H9 (cell line): ENCODE measurements around the gene EPB41L2. TPM values are rescaled to one million over a fixed set of nuclear protein-coding genes. Genes with fewer than 3 reads are reported as not detected.

Experiments
- DNase-seq: peaks from one replicate; pipeline ENCODE4 v3.0.0-alpha.2; 2017
- H2AFZ ChIP-seq: one replicate; pipeline ENCODE4 v1.6.1; 2013; ENCODE audit warnings: mild to moderate bottlenecking, low read length, control low read depth, moderate library complexity
- H2AK5ac ChIP-seq: 2 replicates; pipeline ENCODE4 v1.6.1; 2013; ENCODE audit warnings: low read length, control low read depth, mixed read lengths; ENCODE audit not compliant: insufficient read length
- H2BK120ac ChIP-seq: one replicate; pipeline ENCODE4 v1.6.1; 2013; ENCODE audit warnings: low read depth, mild to moderate bottlenecking, low read length, control low read depth, inconsistent platforms; ENCODE audit not compliant: poor library complexity, severe bottlenecking
- H2BK12ac ChIP-seq: 2 replicates; pipeline ENCODE4 v1.6.1; 2013; ENCODE audit warnings: low read length, control low read depth, mixed read lengths, low read depth; ENCODE audit not compliant: insufficient read length
- H2BK15ac ChIP-seq: 2 replicates; pipeline ENCODE4 v1.6.1; 2013; ENCODE audit warnings: low read depth, low read length, control low read depth
- H2BK20ac ChIP-seq: one replicate; pipeline ENCODE4 v1.6.1; 2013; ENCODE audit warnings: low read depth, mild to moderate bottlenecking, low read length, control low read depth, inconsistent platforms; ENCODE audit not compliant: poor library complexity, severe bottlenecking
- H2BK5ac ChIP-seq: 2 replicates; pipeline ENCODE4 v1.6.1; 2013; ENCODE audit warnings: low read length, control low read depth, mixed read lengths; ENCODE audit not compliant: insufficient read length
- H3K14ac ChIP-seq: 2 replicates; pipeline ENCODE4 v1.6.1; 2013; ENCODE audit warnings: low read length, control low read depth; ENCODE audit not compliant: insufficient read depth
- H3K18ac ChIP-seq: 2 replicates; pipeline ENCODE4 v1.6.1; 2013; ENCODE audit warnings: low read depth, mild to moderate bottlenecking, mixed read lengths, low read length, control low read depth; ENCODE audit not compliant: insufficient read length
- H3K23ac ChIP-seq: 2 replicates; pipeline ENCODE4 v1.6.1; 2013; ENCODE audit warnings: low read length, control low read depth, mixed read lengths, low read depth; ENCODE audit not compliant: insufficient read length
- H3K23me2 ChIP-seq: 2 replicates; pipeline ENCODE4 v1.6.1; 2013; ENCODE audit warnings: low read depth, mild to moderate bottlenecking, mixed read lengths, low read length, control low read depth; ENCODE audit not compliant: insufficient read length, poor library complexity, severe bottlenecking
- H3K27ac ChIP-seq: 2 replicates; pipeline ENCODE4 v1.5.1; 2013; ENCODE audit warnings: low read length, control low read depth, mixed read lengths, low read depth; ENCODE audit not compliant: insufficient read length
- H3K27me3 ChIP-seq: 2 replicates; pipeline ENCODE4 v1.6.1; 2013; ENCODE audit warnings: low read length, control low read depth, inconsistent platforms; ENCODE audit not compliant: insufficient read depth
- H3K4ac ChIP-seq: 2 replicates; pipeline ENCODE4 v1.6.1; 2013; ENCODE audit warnings: low read depth, mild to moderate bottlenecking, control low read depth, inconsistent platforms, low read length, moderate library complexity
- H3K4me1 ChIP-seq: 2 replicates; pipeline ENCODE4 v1.6.1; 2013; ENCODE audit warnings: low read length, control low read depth, inconsistent platforms; ENCODE audit not compliant: insufficient read depth
- H3K4me2 ChIP-seq: 2 replicates; pipeline ENCODE4 v1.6.1; 2013; ENCODE audit warnings: low read length, control low read depth, mixed read lengths; ENCODE audit not compliant: insufficient read length, insufficient read depth
- H3K56ac ChIP-seq: 2 replicates; pipeline ENCODE4 v1.6.1; 2013; ENCODE audit warnings: low read depth, mild to moderate bottlenecking, mixed read lengths, low read length, control low read depth; ENCODE audit not compliant: insufficient read length
- H3K79me1 ChIP-seq: 2 replicates; pipeline ENCODE4 v1.6.1; 2013; ENCODE audit warnings: low read depth, mild to moderate bottlenecking, moderate library complexity, low read length, control low read depth, inconsistent platforms; ENCODE audit not compliant: insufficient read depth, poor library complexity, severe bottlenecking
- H3K79me2 ChIP-seq: 2 replicates; pipeline ENCODE4 v1.6.1; 2013; ENCODE audit warnings: low read length, control low read depth, inconsistent platforms; ENCODE audit not compliant: insufficient read depth
- H3K9ac ChIP-seq: 2 replicates; pipeline ENCODE4 v1.6.1; 2013; ENCODE audit warnings: low read length, control low read depth, mixed read lengths; ENCODE audit not compliant: insufficient read length; ENCODE audit errors: extremely low read depth
- H3K9me3 ChIP-seq: one replicate; pipeline ENCODE4 v1.6.1; 2013; ENCODE audit warnings: low read depth, low read length, inconsistent platforms; ENCODE audit not compliant: control insufficient read depth
- H3T11ph ChIP-seq: one replicate; pipeline ENCODE4 v1.6.1; 2013; ENCODE audit warnings: mild to moderate bottlenecking, low read length, control low read depth, inconsistent platforms
- H4K20me1 ChIP-seq: one replicate; pipeline ENCODE4 v1.6.1; 2013; ENCODE audit not compliant: control insufficient read depth, insufficient read length, insufficient read depth
- H4K5ac ChIP-seq: 2 replicates; pipeline ENCODE4 v1.6.1; 2013; ENCODE audit warnings: low read depth, mild to moderate bottlenecking, mixed read lengths, low read length, control low read depth; ENCODE audit not compliant: insufficient read length
- H4K8ac ChIP-seq: replicated peaks from 2 replicates; pipeline ENCODE4 v1.6.1; 2013; ENCODE audit warnings: low read length, control low read depth, mixed read lengths, low read depth; ENCODE audit not compliant: insufficient read length
- H4K91ac ChIP-seq: 2 replicates; pipeline ENCODE4 v1.6.1; 2013; ENCODE audit warnings: low read depth, mild to moderate bottlenecking, moderate library complexity, mixed read lengths, low read length, control low read depth; ENCODE audit not compliant: insufficient read length
- H3K27ac Mint-ChIP-seq, 3 experiments: 2 replicates in 2 of 3; 3 replicates in 1 of 3; pipeline ENCODE4 v1.8.0; 2020 to 2021; ENCODE audit warnings: mixed read lengths in 3 of 3, mild to moderate bottlenecking in 1 of 3, moderate library complexity in 1 of 3
- H3K27me3 Mint-ChIP-seq: 2 replicates; pipeline ENCODE4 v1.8.0; 2021; ENCODE audit warnings: low read depth, mild to moderate bottlenecking, moderate library complexity, mixed read lengths
- H3K36me3 Mint-ChIP-seq, 3 experiments: 2 replicates in 2 of 3; 3 replicates in 1 of 3; pipeline ENCODE4 v1.8.0; 2020 to 2021; ENCODE audit warnings: low read depth in 3 of 3, mixed read lengths in 3 of 3; ENCODE audit not compliant: insufficient read depth in 1 of 3
- H3K4me1 Mint-ChIP-seq, 2 experiments: 2 replicates each; pipeline ENCODE4 v1.8.0; 2020; ENCODE audit warnings: mixed read lengths in 2 of 2
- H3K4me3 Mint-ChIP-seq, 2 experiments: 2 replicates in 1 of 2; 3 replicates in 1 of 2; pipeline ENCODE4 v1.8.0; 2020 to 2021; ENCODE audit warnings: mild to moderate bottlenecking in 2 of 2, mixed read lengths in 2 of 2, moderate library complexity in 1 of 2
- H3K9me3 Mint-ChIP-seq, 2 experiments: 2 replicates in 1 of 2; 3 replicates in 1 of 2; pipeline ENCODE4 v1.8.0; 2020; ENCODE audit warnings: mild to moderate bottlenecking in 2 of 2, mixed read lengths in 2 of 2, moderate library complexity in 1 of 2
- WGBS: extraction: QIAGEN DNeasy Blood & Tissue Kit; methylation state at CpG from one replicate; pipeline ENCODE4 v1.1.7; 2013; ENCODE audit warnings: missing lambda C conversion rate, low lambda C conversion rate, mixed read lengths; ENCODE audit not compliant: insufficient read length; ENCODE audit errors: extremely low coverage; 5-methylcytosine and 5-hydroxymethylcytosine counted together
- total RNA-seq: library from RNA; stranded (reverse); gene quantifications from 2 replicates; pipeline ENCODE4 v1.2.1, GENCODE V29; 2021
- TF ChIP-seq, protein P1 (sequence below): fragments of 200-600 bp; sonication (generic); conservative IDR thresholded peaks from 3 replicates; pipeline ENCODE4 v1.8.0; 2021; ENCODE audit warnings: antibody characterized with exemption, mild to moderate bottlenecking

Gene EPB41L2
- total RNA-seq, 1 experiment from 2014 or later = 90.2 TPM

DNA sequence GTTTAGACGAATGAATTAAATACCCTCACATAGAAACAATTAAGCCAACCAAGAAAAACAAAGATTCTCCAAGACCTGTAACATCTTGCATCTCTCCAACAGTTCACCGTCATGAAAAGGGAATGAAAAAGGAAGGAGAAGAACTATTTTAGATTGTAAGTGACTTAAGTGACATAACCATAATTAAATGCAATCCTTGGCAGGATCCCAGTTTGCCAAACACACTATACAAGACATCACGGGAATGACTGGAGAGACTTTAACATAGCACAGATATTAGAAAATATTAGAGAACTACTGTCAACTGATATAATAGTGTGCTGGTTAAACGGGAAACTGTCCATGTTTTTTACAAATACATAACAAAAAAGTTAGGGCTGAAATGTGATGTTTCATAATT is 22.2 kb downstream of the EPB41L2 start:
- H3K4me2 ChIP-seq = no peak overlapping the region
- H3K79me2 ChIP-seq = no peaks in the 10 kb centered on the region; the same call in 1 of the 2 replicates
- TF ChIP-seq, protein P1, sequence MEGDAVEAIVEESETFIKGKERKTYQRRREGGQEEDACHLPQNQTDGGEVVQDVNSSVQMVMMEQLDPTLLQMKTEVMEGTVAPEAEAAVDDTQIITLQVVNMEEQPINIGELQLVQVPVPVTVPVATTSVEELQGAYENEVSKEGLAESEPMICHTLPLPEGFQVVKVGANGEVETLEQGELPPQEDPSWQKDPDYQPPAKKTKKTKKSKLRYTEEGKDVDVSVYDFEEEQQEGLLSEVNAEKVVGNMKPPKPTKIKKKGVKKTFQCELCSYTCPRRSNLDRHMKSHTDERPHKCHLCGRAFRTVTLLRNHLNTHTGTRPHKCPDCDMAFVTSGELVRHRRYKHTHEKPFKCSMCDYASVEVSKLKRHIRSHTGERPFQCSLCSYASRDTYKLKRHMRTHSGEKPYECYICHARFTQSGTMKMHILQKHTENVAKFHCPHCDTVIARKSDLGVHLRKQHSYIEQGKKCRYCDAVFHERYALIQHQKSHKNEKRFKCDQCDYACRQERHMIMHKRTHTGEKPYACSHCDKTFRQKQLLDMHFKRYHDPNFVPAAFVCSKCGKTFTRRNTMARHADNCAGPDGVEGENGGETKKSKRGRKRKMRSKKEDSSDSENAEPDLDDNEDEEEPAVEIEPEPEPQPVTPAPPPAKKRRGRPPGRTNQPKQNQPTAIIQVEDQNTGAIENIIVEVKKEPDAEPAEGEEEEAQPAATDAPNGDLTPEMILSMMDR = no peak
- Mint-ChIP-seq H3K36me3 (no peaks in the 10 kb centered on the region), H3K4me1 (no peaks in the 10 kb centered on the region; a peak in 1 of 4 replicates), H3K27me3 (no peaks in the 10 kb centered on the region), H3K9me3 (no peaks in the 10 kb centered on the region), H3K27ac (no peak overlapping the region), H3K4me3 (no peak overlapping the region)
- no peak overlapping the region for H2AFZ ChIP-seq
- H3K79me1 ChIP-seq = no peaks in the 10 kb centered on the region
- H2BK12ac ChIP-seq = no peak overlapping the region
- H4K8ac ChIP-seq = no peak overlapping the region
- H2BK5ac ChIP-seq = no peak overlapping the region
- H4K5ac ChIP-seq = no peak overlapping the region
- no peak overlapping the region for H3K23ac ChIP-seq
- H2BK120ac ChIP-seq = no peak overlapping the region
- H3T11ph ChIP-seq = no peak overlapping the region
- no CpG with 5 or more reads among the region's 4 CpGs for WGBS
- H3K14ac ChIP-seq = no peak overlapping the region
- no peaks in the 10 kb centered on the region for H3K23me2 ChIP-seq
- H3K4ac ChIP-seq = no peak overlapping the region
- H2AK5ac ChIP-seq = no peak overlapping the region
- H3K9me3 ChIP-seq = no peaks in the 10 kb centered on the region
- no peak overlapping the region for H3K56ac ChIP-seq
- H3K18ac ChIP-seq = no peak overlapping the region
- H4K20me1 ChIP-seq = no peaks in the 10 kb centered on the region
- no peaks in the 10 kb centered on the region for H3K4me1 ChIP-seq
- no peak overlapping the region for H2BK15ac ChIP-seq
- no peak overlapping the region for H4K91ac ChIP-seq
- H3K9ac ChIP-seq = no peak overlapping the region
- no peaks in the 10 kb centered on the region for H3K27me3 ChIP-seq
- no peak for DNase-seq
- H2BK20ac ChIP-seq = no peak overlapping the region
- H3K27ac ChIP-seq = no peak overlapping the region
